ENCODE results near the gene ZNF740. TPM values are rescaled to one million over a fixed set of nuclear protein-coding genes. Genes with fewer than 3 reads are reported as not detected.

ZNF740 gene
- total and polyA plus RNA-seq, 2 of the 4 experiments (the other 2 are of a cell fraction) = 13.1 to 14.0 TPM

DNA sequence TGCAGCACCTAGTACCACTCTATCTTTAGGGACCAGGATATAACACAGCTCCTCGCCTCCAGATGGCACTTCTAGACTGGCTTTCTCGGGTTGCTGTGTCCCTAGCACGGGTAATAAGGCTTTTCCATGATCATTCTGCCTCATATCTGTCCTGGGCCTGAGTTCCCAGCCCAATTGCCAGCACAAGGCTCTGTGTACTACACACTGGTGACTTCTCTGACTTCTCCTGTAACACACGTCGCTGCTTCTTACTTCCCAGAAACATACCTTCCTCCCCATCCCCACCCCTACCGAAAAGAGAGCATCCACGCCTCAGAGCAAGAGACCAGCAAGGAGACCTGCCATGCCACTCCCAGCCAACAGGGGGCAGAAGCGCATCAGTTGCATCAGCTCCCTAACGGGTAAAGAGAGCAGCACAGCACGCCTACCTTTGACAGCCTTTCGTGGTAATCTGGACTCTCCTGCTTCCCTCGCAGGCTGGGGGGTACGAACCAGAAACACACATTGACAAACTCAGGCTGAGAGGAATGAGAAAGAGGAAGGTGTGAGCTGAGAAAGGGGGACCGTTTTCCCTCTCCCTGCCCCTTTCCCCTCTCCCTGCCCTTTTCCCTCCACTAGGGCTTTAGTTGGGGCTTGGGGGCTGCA lies 21.2 kb upstream of the ZNF740 start:
- H2AK5ac ChIP-seq (ENCODE audit: low read depth, low read length) = peak overlapping the region; percentile 47
- H3K4me3 ChIP-seq (ENCODE audit: insufficient read depth, low read depth, low read length) = no peak overlapping the region
- peak overlapping the region in 1 of 2 experiments; percentile 90; a peak in 3 of 4 replicates for H4K8ac ChIP-seq (ENCODE audit: low read depth in 2 of 2, low read length in 2 of 2)
- H3K9me1 ChIP-seq (ENCODE audit: insufficient read depth, low read length) = no peaks in the 10 kb centered on the region
- 0 out of 2 replicates have a peak overlapping the region, but pooled peaks have one; percentile 19 for H3K9ac ChIP-seq (ENCODE audit: low read depth, low read length)
- peak; percentile 74 for DNase-seq
- H3K4me2 ChIP-seq (ENCODE audit: low read depth, low read length) = no peak overlapping the region
- H3K18ac ChIP-seq (ENCODE audit: low read depth, low read length) = no peak overlapping the region
- peaks cover 4% of the 10 kb centered on the region; the same call in 1 of the 2 replicates for H3K4me1 ChIP-seq (ENCODE audit: control insufficient read depth, insufficient read depth, low read length)
- H2BK120ac ChIP-seq (ENCODE audit: low read depth, low read length) = peak overlapping the region; percentile 56
- H2AK9ac ChIP-seq (replicated peaks; ENCODE audit: low read depth, low read length, poor library complexity) = peak overlapping the region; percentile 43
- no TSS peak for BruUV-seq (replicated peaks)
- H2BK5ac ChIP-seq (ENCODE audit: low read depth, low read length, poor library complexity, severe bottlenecking) = no peak overlapping the region
- H4K20me1 ChIP-seq (ENCODE audit: insufficient read depth, low read length) = no peaks in the 10 kb centered on the region
- intact Hi-C loops (cut with micrococcal nuclease) = loop anchor here (1.0 to 5.0 kb wide), 3 partner anchors 31 to 138 kb away; partner anchors contain the start of genes MYG1 and PFDN5
- WGBS, 2 experiments (ENCODE audit: extremely low coverage in 2 of 2, insufficient read length in 1 of 2) = 57% methylated on average over 2 of the region's 14 CpGs; no CpG with 5 or more reads in 1 of the 2 experiments
- H3K79me1 ChIP-seq (ENCODE audit: low read depth in 1 of 2, low read length in 2 of 2) = no peaks in the 10 kb centered on the region
- 0 out of 2 replicates have a peak, but pooled peaks have one; percentile 36 for TF ChIP-seq MAZ (IDR thresholded peaks at IDR 0.05; ENCODE audit: borderline replicate concordance, low read depth, low read length)
- TF ChIP-seq ELK1 (IDR thresholded peaks at IDR 0.05; ENCODE audit: borderline replicate concordance, low read depth, low read length) = no peak
- TF ChIP-seq FOS (IDR thresholded peaks at IDR 0.05; ENCODE audit: low read depth, low read length) = no peak
- TF ChIP-seq NFE2L2 (IDR thresholded peaks at IDR 0.05; ENCODE audit: low read depth, low read length) = no peak
- TF ChIP-seq, protein P1, sequence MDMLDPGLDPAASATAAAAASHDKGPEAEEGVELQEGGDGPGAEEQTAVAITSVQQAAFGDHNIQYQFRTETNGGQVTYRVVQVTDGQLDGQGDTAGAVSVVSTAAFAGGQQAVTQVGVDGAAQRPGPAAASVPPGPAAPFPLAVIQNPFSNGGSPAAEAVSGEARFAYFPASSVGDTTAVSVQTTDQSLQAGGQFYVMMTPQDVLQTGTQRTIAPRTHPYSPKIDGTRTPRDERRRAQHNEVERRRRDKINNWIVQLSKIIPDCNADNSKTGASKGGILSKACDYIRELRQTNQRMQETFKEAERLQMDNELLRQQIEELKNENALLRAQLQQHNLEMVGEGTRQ (IDR thresholded peaks at IDR 0.05; ENCODE audit: low read depth, low read length) = no peak
- peak; percentile 82 for TF ChIP-seq SMC3 (IDR thresholded peaks at IDR 0.05; ENCODE audit: low read depth, low read length)
- TF ChIP-seq RAD21 (IDR thresholded peaks at IDR 0.05; ENCODE audit: low read length) = peak; percentile 89
- TF ChIP-seq MXI1 (IDR thresholded peaks at IDR 0.05; ENCODE audit: borderline replicate concordance, low read depth, low read length) = peak; percentile 53; the same call in 1 of the 2 replicates
- TF ChIP-seq CTCF (conservative IDR thresholded peaks at IDR 0.05; ENCODE audit: low read depth, low read length) = peak; percentile 89
- no peak for TF ChIP-seq RCOR1 (IDR thresholded peaks at IDR 0.05; ENCODE audit: insufficient replicate concordance, low read length)
- peak; percentile 81 for TF ChIP-seq CEBPB (IDR thresholded peaks at IDR 0.05; ENCODE audit: low read depth, low read length)
- TF ChIP-seq POLR2A (IDR thresholded peaks at IDR 0.05; ENCODE audit: low read depth, low read length) = no peak
- no peak for TF ChIP-seq MAFK (IDR thresholded peaks at IDR 0.05; ENCODE audit: low read depth, low read length)
- no peaks in the 10 kb centered on the region for H3K27me3 ChIP-seq (ENCODE audit: control insufficient read depth, insufficient read depth, low read length)
- H3K36me3 ChIP-seq (ENCODE audit: control insufficient read depth, insufficient read depth, low read length) = peaks cover 7% of the 10 kb centered on the region; the same call in 1 of the 2 replicates
- in situ Hi-C loops (cut with MboI; ENCODE audit: low sequenced_read_pairs) = no loop called here
- dilution Hi-C loops (cut with HindIII; ENCODE audit: low sequenced_read_pairs, unreplicated experiment) = no loop called here
- H2BK20ac ChIP-seq (ENCODE audit: low read depth, low read length) = peak overlapping the region; percentile 66; the same call in 1 of the 2 replicates
- no peak overlapping the region; the same call in 2 of the 3 replicates for H2BK15ac ChIP-seq (ENCODE audit: low read depth, low read length)
- peak overlapping the region; percentile 32 for H3K14ac ChIP-seq (replicated peaks; ENCODE audit: low read depth, low read length)
- no peak overlapping the region; the same call in 1 of the 2 replicates for H4K5ac ChIP-seq (ENCODE audit: low read depth, low read length)
- no peak overlapping the region for H3K56ac ChIP-seq (ENCODE audit: extremely low read depth, insufficient read depth, low read length)
- peak; percentile 96 for ATAC-seq (ENCODE audit: low read depth)
- peak overlapping the region; percentile 61; the same call in 1 of the 2 replicates for H4K91ac ChIP-seq (ENCODE audit: insufficient read depth, low read depth, low read length)
- peak overlapping the region; percentile 89 for H2AFZ ChIP-seq (replicated peaks; ENCODE audit: low read length, poor library complexity)
- no peaks in the 10 kb centered on the region for H3K9me3 ChIP-seq (ENCODE audit: control insufficient read depth, insufficient read depth, low read length)
- peak overlapping the region; percentile 76 for H3K4ac ChIP-seq (ENCODE audit: low read depth, low read length)
- POLR2A ChIA-PET (ENCODE audit: unreplicated experiment) = no interaction called here
- no peak overlapping the region for H3K23ac ChIP-seq (ENCODE audit: low read depth, low read length)
- CTCF ChIA-PET = interaction anchor here (0.7 to 2.4 kb wide), 9 partner anchors 13 to 186 kb away, joined by 3 to 16 read pairs (median 4); no protein-coding TSS in a partner anchor
- peak overlapping the region; percentile 24; the same call in 1 of the 2 replicates for H3K27ac ChIP-seq (ENCODE audit: insufficient read depth, low read length)
